HepG2 (cell line): ENCODE results near the gene COA5. TPM values are rescaled to one million over a fixed set of nuclear protein-coding genes. Genes with fewer than 3 reads are reported as not detected.

Experiments
- ATAC-seq: fragments of 200-7000 bp; cut with Tn5 transposase; 3 replicates; pipeline ENCODE4 v1.9.1; 2020; ENCODE audit warnings: mild to moderate bottlenecking, moderate library complexity
- BruUV-seq: library from RNA; stranded (reverse); fragments of 400-500 nt; replicated peaks from 2 replicates; lab custom pipeline; 2021; lab: Mats Ljungman, UMichigan
- CTCF ChIA-PET: fragments of 300-600 bp; formaldehyde crosslinking; extraction: SDS; loops from one replicate; lab custom pipeline; 2021; ENCODE audit warnings: low total read pairs, inconsistent platforms, low intra/inter-chr PET ratio; lab: Yijun Ruan, JAX
- POLR2A ChIA-PET: fragments of 350-600 bp; sonication (Branson Sonifier 250); formaldehyde crosslinking; loops from one replicate; lab custom pipeline; 2020; ENCODE audit warnings: antibody characterized with exemption, inconsistent platforms; lab: Yijun Ruan, JAX
- DNase-seq: peaks from one replicate; pipeline ENCODE4 v3.0.0-alpha.2; 2015; ENCODE audit warnings: low spot score
- FAIRE-seq: peaks from 3 replicates; lab custom pipeline; 2011; peaks lifted over from hg19 to GRCh38; lab: Jason Lieb, UNC
- H2AFZ ChIP-seq: one replicate; pipeline ENCODE4 v1.6.1; 2011; ENCODE audit warnings: low read length, inconsistent platforms
- H3K27ac ChIP-seq: fragments of 300-600 bp; 3 replicates; pipeline ENCODE4 v1.8.0; 2011; ENCODE audit warnings: mixed run types, mild to moderate bottlenecking, mixed read lengths, low read length, inconsistent platforms; ENCODE audit not compliant: insufficient read depth; ENCODE audit errors: extremely low read length
- H3K27me3 ChIP-seq, 2 experiments: fragments of 200-600 bp in 1 of 2; 2 replicates in 1 of 2; 3 replicates in 1 of 2; pipeline versions ENCODE4 v1.6.0 to v1.8.0; 2011; ENCODE audit warnings: low read length in 2 of 2, mild to moderate bottlenecking in 2 of 2, moderate library complexity in 2 of 2, inconsistent platforms in 1 of 2; ENCODE audit not compliant: insufficient read depth in 2 of 2, control insufficient read depth in 1 of 2
- H3K36me3 ChIP-seq, 2 experiments: fragments of 200-600 bp in 1 of 2; replicated peaks in 1 of 2; 2 replicates in 1 of 2; 3 replicates in 1 of 2; pipeline versions ENCODE4 v1.5.1 to v1.8.0; 2011; ENCODE audit warnings: low read length in 2 of 2, inconsistent platforms in 1 of 2; ENCODE audit not compliant: insufficient read depth in 2 of 2, control insufficient read depth in 1 of 2
- H3K4me1 ChIP-seq: 2 replicates; pipeline ENCODE4 v1.5.1; 2012; ENCODE audit warnings: low read length, inconsistent platforms; ENCODE audit not compliant: insufficient read depth
- H3K4me2 ChIP-seq: 2 replicates; pipeline ENCODE4 v1.6.0; 2011; ENCODE audit warnings: low read depth, low read length, inconsistent platforms
- H3K4me3 ChIP-seq, 3 experiments: fragments of 200-600 bp in 1 of 3; sonication (generic), shearing (Covaris generic) in 1 of 3; replicated peaks in 1 of 3; 2 replicates each; pipeline ENCODE4 v1.5.1; 2011 to 2016; ENCODE audit warnings: low read length in 3 of 3, inconsistent platforms in 2 of 3, low read depth in 2 of 3, mild to moderate bottlenecking in 2 of 3, control low read depth in 1 of 3, mixed read lengths in 1 of 3; ENCODE audit not compliant: insufficient read depth in 1 of 3
- H3K79me2 ChIP-seq: one replicate; pipeline ENCODE4 v1.6.1; 2011; ENCODE audit warnings: low read length, inconsistent platforms; ENCODE audit not compliant: insufficient read depth
- H3K9ac ChIP-seq: 2 replicates; pipeline ENCODE4 v1.6.0; 2011; ENCODE audit warnings: mild to moderate bottlenecking, low read depth, low read length, inconsistent platforms; ENCODE audit not compliant: insufficient read depth
- H3K9me3 ChIP-seq: 2 replicates; pipeline ENCODE4 v1.5.1; 2012; ENCODE audit warnings: mild to moderate bottlenecking, low read length
- H4K20me1 ChIP-seq: 2 replicates; pipeline ENCODE4 v1.6.0; 2011; ENCODE audit warnings: inconsistent platforms, mild to moderate bottlenecking, low read length, moderate library complexity; ENCODE audit not compliant: insufficient read depth
- IRF2 ChIP-seq: IDR thresholded peaks from 2 replicates; pipeline ENCODE4 v1.6.1; 2018; ENCODE audit warnings: missing genetic modification reagents, missing compliant biosample characterization
- REXO4 ChIP-seq: sonication (generic); formaldehyde crosslinking; IDR thresholded peaks from 2 replicates; pipeline ENCODE4 v1.8.0; 2022; ENCODE audit warnings: missing genetic modification reagents, mild to moderate bottlenecking, borderline replicate concordance
- RFX1 ChIP-seq: fragments of 450-650 bp; IDR thresholded peaks from 2 replicates; pipeline ENCODE4 v1.6.1; 2017
- RORA ChIP-seq: sonication (generic); formaldehyde crosslinking; IDR thresholded peaks from 2 replicates; pipeline ENCODE4 v1.5.0; 2020; ENCODE audit warnings: mild to moderate bottlenecking, missing genetic modification reagents, moderate library complexity
- SIN3A ChIP-seq: IDR thresholded peaks from 2 replicates; pipeline ENCODE4 v1.6.1; 2011; ENCODE audit warnings: low read depth, mild to moderate bottlenecking, control low read depth, low read length, borderline replicate concordance
- SIN3B ChIP-seq: fragments of 150-350 bp; IDR thresholded peaks from 2 replicates; pipeline ENCODE4 v1.6.1; 2014; ENCODE audit warnings: low read length
- ZNF253 ChIP-seq: sonication (generic); formaldehyde crosslinking; IDR thresholded peaks from 2 replicates; pipeline ENCODE4 v1.8.0; 2022; ENCODE audit warnings: mild to moderate bottlenecking, missing genetic modification reagents, borderline replicate concordance
- ZNF614 ChIP-seq: IDR thresholded peaks from 2 replicates; pipeline ENCODE4 v1.6.1; 2018; ENCODE audit warnings: missing biosample characterization, missing genetic modification reagents, inconsistent platforms, borderline replicate concordance
- ZNF7 ChIP-seq: IDR thresholded peaks from 2 replicates; pipeline ENCODE4 v1.6.1; 2016; ENCODE audit warnings: missing biosample characterization, missing genetic modification reagents
- WGBS: methylation state at CpG from one replicate; pipeline ENCODE4 v1.1.6; 2017; ENCODE audit warnings: low lambda C conversion rate; 5-methylcytosine and 5-hydroxymethylcytosine counted together
- in situ Hi-C: cut with HindIII; loops from 2 replicates; pipeline ENCODE4 v1.10.0; 2017; ENCODE audit warnings: low pct_unique_long_range_greater_than_20kb; ENCODE audit not compliant: extremely low pct_ligation_motif_present
- intact Hi-C: fragments of 100-400 bp; cut with micrococcal nuclease; formaldehyde crosslinking; loops from one replicate; pipeline ENCODE4 v1.10.0; 2022; ENCODE audit not compliant: unreplicated experiment
- polyA plus RNA-seq, 8 experiments: library from polyadenylated mRNA; depleted of rRNA in 3 of 8; stranded (reverse) in 7 of 8; unstranded in 1 of 8; fragments of >200 nt; fragmentation: Illumina TruSeq in 4 of 8; extraction: Trizol in 4 of 8; gene quantifications; 2 replicates each; pipeline versions ENCODE4 v1.2.1 to v1.2.3, GENCODE V29; 2011 to 2016; ENCODE audit warnings: low read depth in 4 of 8, missing spikeins in 1 of 8, mixed read lengths in 1 of 8; ENCODE audit not compliant: insufficient read depth in 1 of 8
- total RNA-seq, 5 experiments: library from RNA; depleted of rRNA; stranded (reverse); fragments of >200 nt; fragmentation: Illumina TruSeq; extraction: Trizol; gene quantifications; 2 replicates each; pipeline ENCODE4 v1.2.3, GENCODE V29; 2016; ENCODE audit warnings: low read depth in 1 of 5
- TF ChIP-seq, protein P1 (sequence below): IDR thresholded peaks from 2 replicates; pipeline ENCODE4 v1.6.1; 2018; ENCODE audit warnings: missing genetic modification reagents
- TF ChIP-seq, protein P2 (sequence below): sonication (generic); formaldehyde crosslinking; IDR thresholded peaks from 2 replicates; pipeline ENCODE4 v1.9.0; 2021; ENCODE audit warnings: missing genetic modification reagents, mild to moderate bottlenecking, borderline replicate concordance
- TF ChIP-seq, protein P3 (sequence below): sonication (generic); formaldehyde crosslinking; IDR thresholded peaks from 2 replicates; pipeline ENCODE4 v1.4.0; 2020; ENCODE audit warnings: missing genetic modification reagents

The COA5 gene
- total and polyA plus RNA-seq, 2 of the 13 experiments (the other 11 are each of a cell fraction or from before 2014, with no cell fraction given) = 43.6 to 64.5 TPM

DNA sequence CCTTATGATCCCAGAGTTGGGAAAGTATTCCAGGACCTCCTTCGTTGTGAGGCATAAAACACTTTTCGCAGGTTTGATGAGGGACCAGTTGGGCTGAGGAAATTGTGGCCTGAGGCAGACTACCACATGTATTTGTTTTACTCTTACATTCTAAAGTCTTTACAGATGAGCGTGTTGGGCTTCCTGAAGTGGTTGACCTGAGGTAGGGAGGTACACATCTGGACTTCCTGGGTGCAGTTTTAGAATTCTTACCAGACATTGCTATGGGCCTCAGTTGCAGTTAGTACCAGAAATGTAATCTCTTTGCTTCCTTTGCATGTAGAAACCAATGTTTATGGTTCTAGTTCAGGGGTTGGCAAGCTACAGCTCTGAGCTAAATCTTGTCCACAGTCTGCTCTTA is 48.7 kb downstream of the COA5 start:
- Histone ChIP-seq H3K27me3 (no peaks in the 10 kb centered on the region), H4K20me1 (no peaks in the 10 kb centered on the region), H3K4me1 (peaks cover 10% of the 10 kb centered on the region; the same call in 1 of the 2 replicates), H3K4me2 (no peak overlapping the region), H3K9ac (no peak overlapping the region), H3K79me2 (no peaks in the 10 kb centered on the region), H3K36me3 (peaks cover 6% of the 10 kb centered on the region in 2 experiments; a peak in 4 of 5 replicates), H3K4me3 (no peak overlapping the region), H3K9me3 (no peaks in the 10 kb centered on the region), H3K27ac (no peak overlapping the region), H2AFZ (no peak overlapping the region)
- TF ChIP-seq ZNF7 (CRISPR knock-in tag) = no peak
- TF ChIP-seq ZNF253 = no peak
- no peak for TF ChIP-seq RFX1
- TF ChIP-seq, protein P1, sequence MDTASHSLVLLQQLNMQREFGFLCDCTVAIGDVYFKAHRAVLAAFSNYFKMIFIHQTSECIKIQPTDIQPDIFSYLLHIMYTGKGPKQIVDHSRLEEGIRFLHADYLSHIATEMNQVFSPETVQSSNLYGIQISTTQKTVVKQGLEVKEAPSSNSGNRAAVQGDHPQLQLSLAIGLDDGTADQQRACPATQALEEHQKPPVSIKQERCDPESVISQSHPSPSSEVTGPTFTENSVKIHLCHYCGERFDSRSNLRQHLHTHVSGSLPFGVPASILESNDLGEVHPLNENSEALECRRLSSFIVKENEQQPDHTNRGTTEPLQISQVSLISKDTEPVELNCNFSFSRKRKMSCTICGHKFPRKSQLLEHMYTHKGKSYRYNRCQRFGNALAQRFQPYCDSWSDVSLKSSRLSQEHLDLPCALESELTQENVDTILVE = no peak
- ChIA-PET POLR2A (no interaction called here), CTCF (no interaction called here)
- no TSS peak for BruUV-seq
- FAIRE-seq (no peak), ATAC-seq (no peak), DNase-seq (no peak)
- 98% methylated on average over 3 of the region's 3 CpGs for WGBS
- intact Hi-C loops = no loop called here
- in situ Hi-C loops = no loop called here

DNA sequence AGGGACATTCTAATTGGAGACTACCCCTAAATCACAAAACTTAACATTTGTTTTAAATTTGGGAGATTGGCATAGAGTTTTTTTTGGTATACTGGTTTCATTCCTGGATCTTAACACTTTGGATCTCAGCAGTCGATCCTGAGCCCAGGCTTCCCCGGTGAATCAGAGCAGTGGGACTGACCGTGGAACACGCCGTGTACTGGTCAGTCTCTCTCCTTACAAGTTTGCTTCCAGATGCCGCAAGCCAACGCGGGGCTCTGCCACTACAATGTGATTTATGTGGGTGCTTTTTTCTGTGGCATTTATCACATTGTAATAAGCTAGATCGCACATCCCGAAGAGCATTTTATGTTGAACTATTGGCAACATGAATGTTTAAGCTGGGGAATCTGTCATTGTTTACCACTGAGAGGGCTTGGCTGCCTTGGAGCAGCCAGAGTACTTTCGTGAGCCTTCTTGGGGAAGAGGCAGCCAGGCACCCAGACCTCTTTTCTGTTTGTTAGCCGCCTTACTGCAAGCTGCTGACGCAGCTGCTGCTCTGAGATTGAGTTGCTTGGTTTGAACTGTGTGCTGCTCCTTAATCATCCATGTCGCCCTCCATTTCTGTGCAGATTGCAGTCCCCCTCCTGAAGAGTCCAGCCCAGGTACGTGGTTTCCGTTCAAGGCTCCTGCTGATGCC is 49.3 kb downstream of the COA5 start:
- H3K27me3 ChIP-seq = no peaks in the 10 kb centered on the region
- TF ChIP-seq RORA (CRISPR knock-in tag) = no peak
- TF ChIP-seq, protein P2, sequence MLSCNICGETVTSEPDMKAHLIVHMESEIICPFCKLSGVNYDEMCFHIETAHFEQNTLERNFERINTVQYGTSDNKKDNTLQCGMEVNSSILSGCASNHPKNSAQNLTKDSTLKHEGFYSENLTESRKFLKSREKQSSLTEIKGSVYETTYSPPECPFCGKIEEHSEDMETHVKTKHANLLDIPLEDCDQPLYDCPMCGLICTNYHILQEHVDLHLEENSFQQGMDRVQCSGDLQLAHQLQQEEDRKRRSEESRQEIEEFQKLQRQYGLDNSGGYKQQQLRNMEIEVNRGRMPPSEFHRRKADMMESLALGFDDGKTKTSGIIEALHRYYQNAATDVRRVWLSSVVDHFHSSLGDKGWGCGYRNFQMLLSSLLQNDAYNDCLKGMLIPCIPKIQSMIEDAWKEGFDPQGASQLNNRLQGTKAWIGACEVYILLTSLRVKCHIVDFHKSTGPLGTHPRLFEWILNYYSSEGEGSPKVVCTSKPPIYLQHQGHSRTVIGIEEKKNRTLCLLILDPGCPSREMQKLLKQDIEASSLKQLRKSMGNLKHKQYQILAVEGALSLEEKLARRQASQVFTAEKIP = no peak
- TF ChIP-seq SIN3A = no peak
- TF ChIP-seq ZNF614 (CRISPR knock-in tag) = no peak
- TF ChIP-seq, protein P3, sequence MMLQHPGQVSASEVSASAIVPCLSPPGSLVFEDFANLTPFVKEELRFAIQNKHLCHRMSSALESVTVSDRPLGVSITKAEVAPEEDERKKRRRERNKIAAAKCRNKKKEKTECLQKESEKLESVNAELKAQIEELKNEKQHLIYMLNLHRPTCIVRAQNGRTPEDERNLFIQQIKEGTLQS (CRISPR knock-in tag) = no peak
- no peak for TF ChIP-seq IRF2 (CRISPR knock-in tag)
- TF ChIP-seq REXO4 (CRISPR knock-in tag) = no peak
- TF ChIP-seq SIN3B = no peak
- H3K4me2 ChIP-seq = no peak overlapping the region
- H3K36me3 ChIP-seq = peaks cover 7 to 11% of the 10 kb centered on the region in 2 experiments; a peak in 4 of 5 replicates
- CTCF ChIA-PET = no interaction called here
- no peak for ATAC-seq
- H3K9ac ChIP-seq = no peak overlapping the region
- BruUV-seq = no TSS peak
- intact Hi-C loops (no loop called here), in situ Hi-C loops (no loop called here)
- POLR2A ChIA-PET = no interaction called here
- DNase-seq = no peak
- no peaks in the 10 kb centered on the region for H4K20me1 ChIP-seq
- 96% methylated on average over 16 of the region's 16 CpGs for WGBS
- H3K9me3 ChIP-seq = no peaks in the 10 kb centered on the region
- H3K27ac ChIP-seq = no peak overlapping the region
- H3K4me3 ChIP-seq = no peak overlapping the region
- no peak overlapping the region for H2AFZ ChIP-seq
- FAIRE-seq = no peak
- no peaks in the 10 kb centered on the region for H3K79me2 ChIP-seq
- peaks cover 10% of the 10 kb centered on the region; the same call in 1 of the 2 replicates for H3K4me1 ChIP-seq
